HEK293T (cell line): ENCODE measurements around the gene COL23A1.

Source experiments
- CTCF ChIA-PET: fragments of 350-600 bp; formaldehyde crosslinking; extraction: SDS; loops from one replicate; lab custom pipeline; 2021; ENCODE audit warnings: antibody characterized with exemption, inconsistent platforms; lab: Yijun Ruan, JAX
- POLR2A ChIA-PET: fragments of 350-600 bp; formaldehyde crosslinking; extraction: SDS; loops from one replicate; lab custom pipeline; 2020; ENCODE audit warnings: antibody characterized with exemption, inconsistent platforms; lab: Yijun Ruan, JAX
- DNase-seq: peaks from one replicate; pipeline ENCODE4 v3.0.0; 2012; ENCODE audit warnings: mixed read lengths; ENCODE audit errors: extremely low spot score
- ARNT ChIP-seq: fragments of 450-650 bp; IDR thresholded peaks from 2 replicates; pipeline ENCODE4 v1.6.1; 2017; ENCODE audit warnings: mild to moderate bottlenecking
- BHLHE40 ChIP-seq: fragments of 450-650 bp; IDR thresholded peaks from 2 replicates; pipeline ENCODE4 v1.6.1; 2016; ENCODE audit warnings: mild to moderate bottlenecking, moderate library complexity, borderline replicate concordance
- CTBP1 ChIP-seq: fragments of 450-650 bp; IDR thresholded peaks from 2 replicates; pipeline ENCODE4 v1.6.1; 2016; ENCODE audit warnings: borderline replicate concordance
- ELF4 ChIP-seq: fragments of 450-650 bp; IDR thresholded peaks from 2 replicates; pipeline ENCODE4 v1.6.1; 2017; ENCODE audit warnings: antibody characterized with exemption
- FOXA1 ChIP-seq: fragments of 450-650 bp; IDR thresholded peaks from 2 replicates; pipeline ENCODE4 v1.6.1; 2016; ENCODE audit warnings: mild to moderate bottlenecking
- FOXK2 ChIP-seq: fragments of 450-650 bp; IDR thresholded peaks from 2 replicates; pipeline ENCODE4 v1.6.1; 2016; ENCODE audit warnings: mild to moderate bottlenecking
- FOXM1 ChIP-seq: fragments of 450-650 bp; IDR thresholded peaks from 2 replicates; pipeline ENCODE4 v1.6.1; 2017; ENCODE audit warnings: mild to moderate bottlenecking, borderline replicate concordance
- HDGF ChIP-seq: fragments of 450-650 bp; IDR thresholded peaks from 2 replicates; pipeline ENCODE4 v1.6.1; 2017; ENCODE audit warnings: antibody characterized with exemption, borderline replicate concordance
- L3MBTL2 ChIP-seq: fragments of 450-650 bp; conservative IDR thresholded peaks from 2 replicates; pipeline ENCODE4 v1.6.1; 2016; ENCODE audit warnings: mild to moderate bottlenecking
- LEF1 ChIP-seq: fragments of 450-650 bp; IDR thresholded peaks from 2 replicates; pipeline ENCODE4 v1.6.1; 2017; ENCODE audit warnings: mild to moderate bottlenecking, borderline replicate concordance
- NFRKB ChIP-seq: fragments of 450-650 bp; IDR thresholded peaks from 2 replicates; pipeline ENCODE4 v1.6.1; 2016; ENCODE audit warnings: mild to moderate bottlenecking, moderate library complexity
- SP1 ChIP-seq: fragments of 450-650 bp; IDR thresholded peaks from 2 replicates; pipeline ENCODE4 v1.6.1; 2017
- SUZ12 ChIP-seq: fragments of 450-650 bp; IDR thresholded peaks from 2 replicates; pipeline ENCODE4 v1.6.1; 2016; ENCODE audit warnings: mild to moderate bottlenecking
- TARDBP ChIP-seq: fragments of 450-650 bp; IDR thresholded peaks from 2 replicates; pipeline ENCODE4 v1.6.1; 2016
- ZNF384 ChIP-seq: fragments of 450-650 bp; IDR thresholded peaks from 2 replicates; pipeline ENCODE4 v1.6.1; 2016
- TF ChIP-seq, protein P1 (sequence below): fragments of 450-650 bp; IDR thresholded peaks from 2 replicates; pipeline ENCODE4 v1.6.1; 2016

COL23A1 gene

GRCh38 chr5:178532236-178532635, 58.0 kb downstream of the COL23A1 start:
- DNase-seq, result no peak
- TF ChIP-seq ELF4, result no peak
- TF ChIP-seq ZNF384, result no peak
- POLR2A ChIA-PET, result no interaction called here
- CTCF ChIA-PET, result no interaction called here

GRCh38 chr5:178531786-178532185, 58.4 kb downstream of the COL23A1 start:
- TF ChIP-seq, protein P1, sequence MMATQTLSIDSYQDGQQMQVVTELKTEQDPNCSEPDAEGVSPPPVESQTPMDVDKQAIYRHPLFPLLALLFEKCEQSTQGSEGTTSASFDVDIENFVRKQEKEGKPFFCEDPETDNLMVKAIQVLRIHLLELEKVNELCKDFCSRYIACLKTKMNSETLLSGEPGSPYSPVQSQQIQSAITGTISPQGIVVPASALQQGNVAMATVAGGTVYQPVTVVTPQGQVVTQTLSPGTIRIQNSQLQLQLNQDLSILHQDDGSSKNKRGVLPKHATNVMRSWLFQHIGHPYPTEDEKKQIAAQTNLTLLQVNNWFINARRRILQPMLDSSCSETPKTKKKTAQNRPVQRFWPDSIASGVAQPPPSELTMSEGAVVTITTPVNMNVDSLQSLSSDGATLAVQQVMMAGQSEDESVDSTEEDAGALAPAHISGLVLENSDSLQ, result no peak
- TF ChIP-seq FOXM1, result no peak
- no peak for TF ChIP-seq CTBP1
- no peak for TF ChIP-seq LEF1
- no peak for TF ChIP-seq FOXA1
- TF ChIP-seq ARNT, result no peak
- no peak for TF ChIP-seq ELF4
- no peak for TF ChIP-seq SP1
- TF ChIP-seq ZNF384, result no peak
- TF ChIP-seq SUZ12, result no peak
- TF ChIP-seq NFRKB, result no peak
- TF ChIP-seq FOXK2, result no peak
- TF ChIP-seq TARDBP, result no peak
- TF ChIP-seq HDGF, result no peak
- TF ChIP-seq BHLHE40, result no peak
- no peak for TF ChIP-seq L3MBTL2
- CTCF ChIA-PET, result no interaction called here
- DNase-seq, result no peak
- POLR2A ChIA-PET, result no interaction called here

DNA sequence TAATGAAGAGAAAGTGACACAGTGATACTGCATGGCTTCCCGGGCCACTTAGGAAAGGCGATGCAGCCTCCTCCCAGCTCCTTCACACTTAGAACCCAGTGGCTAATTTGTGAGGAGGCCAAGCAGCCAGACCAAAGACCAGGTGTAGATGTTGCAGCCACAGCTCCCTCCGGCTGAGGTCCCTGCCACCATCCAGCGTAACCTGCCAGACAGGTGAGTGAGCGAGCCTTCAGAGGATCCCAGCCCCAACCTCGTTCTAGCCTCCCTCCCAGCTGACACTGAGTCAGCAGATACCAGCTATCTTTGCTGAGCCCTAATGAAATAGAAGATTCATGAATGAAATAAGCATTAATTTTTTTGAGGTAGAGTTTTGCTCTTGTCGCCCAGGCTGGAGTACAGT, 59.7 kb downstream of the COL23A1 start:
- no peak for TF ChIP-seq CTBP1
- TF ChIP-seq FOXM1, result no peak
- TF ChIP-seq FOXA1, result no peak
- no peak for TF ChIP-seq ZNF384
- TF ChIP-seq LEF1, result no peak
- TF ChIP-seq ARNT, result no peak
- TF ChIP-seq SP1, result no peak
- no peak for TF ChIP-seq TARDBP
- TF ChIP-seq L3MBTL2, result no peak
- TF ChIP-seq ELF4, result no peak
- no peak for TF ChIP-seq NFRKB
- TF ChIP-seq, protein P1, result no peak
- CTCF ChIA-PET, result interaction anchor here (0.5 to 0.7 kb wide), 3 partner anchors 42 to 966 kb away, joined by 3 to 4 read pairs (median 3); no protein-coding TSS in a partner anchor

GRCh38 chr5:178529080-178529479, 61.1 kb downstream of the COL23A1 start:
- no peak for DNase-seq
- ChIA-PET CTCF (no interaction called here), POLR2A (no interaction called here)
- no peak for TF ChIP-seq BHLHE40
- no peak for TF ChIP-seq L3MBTL2

More for the DNA sequence above, 59.7 kb downstream of the COL23A1 start:
- no peak for DNase-seq
- POLR2A ChIA-PET, result no interaction called here

DNA sequence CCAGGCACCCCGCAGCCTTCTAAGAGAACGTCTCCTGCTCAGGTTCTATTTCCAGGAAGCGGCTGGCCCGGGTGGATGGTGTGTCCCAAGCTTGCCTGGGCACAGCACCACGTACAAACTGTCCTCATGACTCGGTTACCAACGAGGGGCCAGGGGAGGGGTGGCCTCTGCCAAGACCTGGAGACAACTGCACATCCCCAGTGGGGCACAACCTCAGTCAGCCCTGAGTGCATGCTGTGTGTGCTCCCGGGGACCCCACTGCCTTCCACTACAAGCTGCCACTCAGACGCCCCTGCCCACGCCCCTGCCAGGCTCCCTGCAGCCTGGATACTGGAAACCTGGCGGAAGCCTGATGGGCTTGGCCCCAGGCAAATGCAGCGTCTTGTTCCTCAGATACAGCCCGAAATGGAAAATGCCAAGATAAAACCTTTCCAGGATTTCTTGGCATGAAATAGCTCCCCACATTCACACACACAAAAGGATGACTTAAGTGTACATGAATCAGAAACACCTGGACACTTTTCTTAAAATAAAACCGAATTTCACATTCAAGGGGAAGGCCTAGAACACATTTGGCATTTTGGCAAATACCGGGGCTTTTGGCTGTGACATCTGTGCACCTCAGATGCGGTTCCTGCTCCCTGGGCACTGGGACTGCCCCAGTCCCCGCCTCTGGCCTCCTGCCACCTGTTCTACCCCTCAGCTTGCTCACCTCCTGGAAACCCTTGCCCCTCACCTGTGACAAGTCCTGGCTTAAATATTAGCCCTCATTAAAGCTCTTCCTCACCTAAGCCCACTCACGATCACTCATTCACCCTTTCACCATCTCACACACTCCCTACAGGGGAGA, 62.5 kb downstream of the COL23A1 start:
- ChIA-PET POLR2A (no interaction called here), CTCF (no interaction called here)
- DNase-seq, result no peak
- TF ChIP-seq ELF4, result no peak
- TF ChIP-seq SP1, result no peak
- TF ChIP-seq CTBP1, result no peak
- TF ChIP-seq ZNF384, result no peak
- no peak for TF ChIP-seq FOXA1
- TF ChIP-seq FOXM1, result no peak
- no peak for TF ChIP-seq LEF1
- no peak for TF ChIP-seq SUZ12
- TF ChIP-seq NFRKB, result no peak
- TF ChIP-seq ARNT, result no peak
- TF ChIP-seq, protein P1, result no peak
- TF ChIP-seq HDGF, result no peak
- no peak for TF ChIP-seq TARDBP
- TF ChIP-seq L3MBTL2, result no peak

DNA sequence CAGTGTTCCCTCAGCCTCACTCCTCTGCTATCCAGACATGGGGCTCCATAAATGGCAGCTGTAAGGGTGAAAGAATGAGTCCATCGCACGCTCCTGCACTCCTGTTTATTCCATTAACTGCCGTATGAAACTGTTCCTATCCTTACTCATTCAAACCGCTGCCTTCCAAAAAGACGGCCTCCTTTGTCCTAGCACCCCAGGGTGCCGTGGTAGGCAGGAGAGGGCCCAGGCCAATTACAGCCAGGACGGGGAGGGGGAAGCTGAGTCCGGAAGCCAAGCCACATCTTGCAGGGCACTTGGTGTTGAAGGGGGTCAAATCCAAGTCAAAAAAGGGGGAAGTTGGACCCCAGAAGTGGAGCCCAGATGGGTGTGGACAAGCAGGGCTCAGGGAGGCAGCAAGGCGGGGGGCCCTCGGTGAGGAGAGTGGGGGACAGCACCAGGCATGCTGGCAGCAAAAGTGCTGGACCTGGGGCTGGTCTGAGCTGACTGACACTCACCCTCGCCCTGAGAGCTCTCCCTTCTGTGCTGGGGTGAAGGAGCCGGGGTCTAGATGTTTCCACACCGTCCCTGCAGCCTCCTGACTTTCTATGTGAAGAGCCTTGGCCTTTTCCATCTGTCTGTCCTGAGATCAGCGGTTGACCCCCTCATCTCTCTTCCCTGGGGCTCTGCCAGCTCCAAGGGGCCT, 63.3 kb downstream of the COL23A1 start:
- no peak for TF ChIP-seq BHLHE40
- TF ChIP-seq SUZ12, result no peak
- TF ChIP-seq TARDBP, result no peak
- TF ChIP-seq, protein P1, result no peak
- TF ChIP-seq ZNF384, result no peak
- TF ChIP-seq ELF4, result no peak
- no peak for TF ChIP-seq SP1
- no peak for TF ChIP-seq CTBP1
- no peak for TF ChIP-seq FOXK2
- no peak for TF ChIP-seq NFRKB
- TF ChIP-seq ARNT, result no peak
- no peak for TF ChIP-seq LEF1
- ChIA-PET POLR2A (no interaction called here), CTCF (no interaction called here)
- DNase-seq, result no peak
